Activated CD8-positive, alpha-beta memory T cell treated with anti-CD3 and anti-CD28 coated beads, Interleukin-2, amount 10 ng/mL, durations not matched to agents 7 days and 5 days (primary cell): ENCODE data around the gene NCK1. TPM values are rescaled to one million over a fixed set of nuclear protein-coding genes. Genes with fewer than 3 reads are reported as not detected.

ENCODE experiments used
- ATAC-seq: fragments of 150-1000 bp; cut with Tn5 transposase; one replicate; pipeline ENCODE4 v1.10.0; 2021; ENCODE audit warnings: moderate library complexity
- CTCF ChIA-PET: fragments of 350-600 bp; sonication (Branson Sonifier 250); formaldehyde crosslinking; loops from one replicate; lab custom pipeline; 2021; ENCODE audit warnings: antibody characterized with exemption; lab: Charles Lee
- DNase-seq: peaks from one replicate; pipeline ENCODE4 v3.0.0-alpha.2; 2020
- H3K27ac Mint-ChIP-seq: one replicate; pipeline ENCODE4 v1.8.0; 2021; ENCODE audit warnings: mild to moderate bottlenecking, mixed read lengths
- H3K27me3 Mint-ChIP-seq: one replicate; pipeline ENCODE4 v1.8.0; 2021; ENCODE audit warnings: mixed read lengths
- H3K36me3 Mint-ChIP-seq: one replicate; pipeline ENCODE4 v1.8.0; 2021; ENCODE audit warnings: mild to moderate bottlenecking, mixed read lengths
- H3K4me1 Mint-ChIP-seq: one replicate; pipeline ENCODE4 v1.8.0; 2021; ENCODE audit warnings: mixed read lengths
- H3K4me3 Mint-ChIP-seq: one replicate; pipeline ENCODE4 v1.8.0; 2021; ENCODE audit warnings: mild to moderate bottlenecking, moderate library complexity, mixed read lengths
- H3K9me3 Mint-ChIP-seq: one replicate; pipeline ENCODE4 v1.8.0; 2022; ENCODE audit warnings: low read depth, mixed read lengths
- total RNA-seq, 2 experiments: library from RNA; stranded (reverse); gene quantifications; one replicate each; pipeline ENCODE4 v1.2.3, GENCODE V29; 2021

The NCK1 gene
- total RNA-seq, 2 experiments from 2014 or later = 37.1 to 37.4 TPM

- no peaks in the 10 kb centered on the region for H3K27me3 Mint-ChIP-seq
- no peaks in the 10 kb centered on the region for H3K4me1 Mint-ChIP-seq
- CTCF ChIA-PET = no interaction called here
- H3K9me3 Mint-ChIP-seq = no peaks in the 10 kb centered on the region
- H3K27ac Mint-ChIP-seq = no peak overlapping the region
- DNase-seq (no peak), ATAC-seq (no peak)
- no peak overlapping the region for H3K4me3 Mint-ChIP-seq
- peaks cover 2% of the 10 kb centered on the region for H3K36me3 Mint-ChIP-seq
Measured at GRCh38 chr3:136992115-136992514, 130.1 kb downstream of the NCK1 start.

GRCh38 chr3:136994772-136995516 is 132.9 kb downstream of the NCK1 start:
- DNase-seq (no peak), ATAC-seq (no peak)
- no peaks in the 10 kb centered on the region for H3K27me3 Mint-ChIP-seq
- peaks cover 2% of the 10 kb centered on the region for H3K36me3 Mint-ChIP-seq
- no peak overlapping the region for H3K27ac Mint-ChIP-seq
- no peak overlapping the region for H3K4me3 Mint-ChIP-seq
- no peaks in the 10 kb centered on the region for H3K9me3 Mint-ChIP-seq
- no peaks in the 10 kb centered on the region for H3K4me1 Mint-ChIP-seq
- CTCF ChIA-PET = no interaction called here

- CTCF ChIA-PET = interaction anchor here (0.9 kb wide), 1 partner anchor 19 kb away, joined by 3 read pairs; no protein-coding TSS in a partner anchor
- Mint-ChIP-seq H3K36me3 (peaks cover 2% of the 10 kb centered on the region), H3K4me3 (no peak overlapping the region)
Measured at GRCh38 chr3:136995652-136996051, 133.6 kb downstream of the NCK1 start.

More at GRCh38 chr3:136995652-136996051, 133.6 kb downstream of the NCK1 start:
- H3K4me1 Mint-ChIP-seq = no peaks in the 10 kb centered on the region
- H3K9me3 Mint-ChIP-seq = no peaks in the 10 kb centered on the region
- H3K27me3 Mint-ChIP-seq = no peaks in the 10 kb centered on the region
- no peak overlapping the region for H3K27ac Mint-ChIP-seq
- ATAC-seq = no peak
- DNase-seq = no peak

Other genes starting within 250 kb of the NCK1 start
- gene STAG1, start 109.8 kb upstream of the NCK1 start, total RNA-seq = 10 to 100 TPM; 41.2 to 44.8 TPM
- 1 to 10 TPM; 1.1 to 1.6 TPM for gene SLC35G2, start 43.1 kb upstream of the NCK1 start, total RNA-seq
- gene IL20RB, start 95.8 kb downstream of the NCK1 start, total RNA-seq = 1 to 10 TPM; 1.5 to 1.7 TPM